HG02852 (cell line): ENCODE results near the gene SULT4A1.
"Not testable (repeated sequence)": the region's sequence is repeated elsewhere in the genome, so short reads cannot be mapped to it uniquely, and the experiment has no call there.

Source experiments
- ATAC-seq: cut with Tn5 transposase; IDR thresholded peaks from one replicate; pipeline ENCODE4 v1.9.1; 2021; ENCODE audit warnings: mild to moderate bottlenecking, moderate library complexity; ENCODE audit not compliant: unreplicated experiment

Gene SULT4A1, protein sequence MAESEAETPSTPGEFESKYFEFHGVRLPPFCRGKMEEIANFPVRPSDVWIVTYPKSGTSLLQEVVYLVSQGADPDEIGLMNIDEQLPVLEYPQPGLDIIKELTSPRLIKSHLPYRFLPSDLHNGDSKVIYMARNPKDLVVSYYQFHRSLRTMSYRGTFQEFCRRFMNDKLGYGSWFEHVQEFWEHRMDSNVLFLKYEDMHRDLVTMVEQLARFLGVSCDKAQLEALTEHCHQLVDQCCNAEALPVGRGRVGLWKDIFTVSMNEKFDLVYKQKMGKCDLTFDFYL

GRCh38 chr22:43862074-43862881 lies at the start of gene SULT4A1:
Gene SULT4A1, minus strand, starts transcription at chr22:43862513. Its CDS starts 131 bp downstream, at chr22:43862382.
- ATAC-seq: no peak

DNA sequence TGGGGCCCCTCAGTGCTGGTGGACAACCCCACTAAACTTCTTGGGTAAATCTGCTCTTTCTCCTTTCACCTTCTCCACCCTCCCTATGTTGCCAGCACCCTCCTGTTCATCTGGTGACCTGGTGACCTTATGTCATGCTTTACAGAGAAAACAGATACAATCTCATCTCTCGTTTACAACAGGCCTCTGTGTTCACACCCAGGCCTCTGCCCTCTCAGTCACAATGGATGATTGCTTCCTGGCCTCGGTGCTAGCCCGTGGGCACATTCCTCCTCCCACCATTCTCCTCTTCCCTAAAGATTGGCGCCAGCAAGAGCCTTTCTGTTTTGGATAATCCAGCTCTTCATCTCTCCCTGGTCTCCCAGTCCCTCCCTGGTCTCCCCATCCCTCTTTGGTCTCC lies 49.0 kb upstream of the SULT4A1 start:
- ATAC-seq: no peak

DNA sequence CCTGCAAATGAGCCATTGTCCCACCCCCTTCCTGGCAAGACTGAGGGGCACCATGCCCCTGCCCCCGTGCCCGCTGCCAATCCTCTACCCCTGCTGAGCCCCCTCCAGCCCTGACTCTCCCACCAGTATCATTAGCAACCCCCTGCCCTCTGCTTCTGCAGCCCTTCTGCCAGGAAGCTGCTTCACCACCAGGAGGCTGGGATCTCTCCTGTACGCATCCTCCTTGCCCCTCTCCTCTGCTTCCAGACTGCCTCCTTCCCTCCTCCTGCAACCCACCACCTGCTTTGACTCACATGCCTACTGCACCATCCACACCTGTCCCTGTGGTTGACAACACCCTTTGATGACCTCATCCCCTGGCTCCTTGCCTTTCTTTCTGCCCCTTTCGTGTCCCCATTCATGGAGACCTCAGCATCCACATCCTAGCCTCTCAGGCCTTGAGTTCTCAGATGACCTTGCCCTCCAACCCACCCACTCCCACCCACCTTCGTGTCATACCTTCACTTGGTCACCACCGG lies 47.9 kb upstream of the SULT4A1 start:
- ATAC-seq: no peak

DNA sequence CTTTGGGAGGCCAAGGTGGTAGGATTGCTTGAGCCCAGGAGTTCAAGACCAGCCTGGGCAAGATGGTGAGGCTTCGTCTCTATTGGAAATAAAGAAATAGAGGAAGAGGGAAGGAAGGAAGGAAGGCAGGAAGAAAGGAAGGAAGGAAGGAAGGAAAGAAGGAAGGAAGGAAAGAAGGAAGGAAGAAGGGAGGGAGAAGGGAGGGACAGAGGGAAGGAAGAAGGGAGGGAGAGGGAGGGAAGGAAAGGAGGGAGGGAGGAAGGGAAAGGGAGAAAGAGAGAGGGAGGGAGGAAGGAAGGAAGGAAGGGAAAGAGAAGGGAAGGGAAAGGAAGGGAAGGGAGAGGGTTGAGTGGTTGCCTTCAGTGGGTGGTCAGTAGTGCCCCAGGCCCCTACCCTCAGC lies 47.4 kb upstream of the SULT4A1 start:
- ATAC-seq: no peak

DNA sequence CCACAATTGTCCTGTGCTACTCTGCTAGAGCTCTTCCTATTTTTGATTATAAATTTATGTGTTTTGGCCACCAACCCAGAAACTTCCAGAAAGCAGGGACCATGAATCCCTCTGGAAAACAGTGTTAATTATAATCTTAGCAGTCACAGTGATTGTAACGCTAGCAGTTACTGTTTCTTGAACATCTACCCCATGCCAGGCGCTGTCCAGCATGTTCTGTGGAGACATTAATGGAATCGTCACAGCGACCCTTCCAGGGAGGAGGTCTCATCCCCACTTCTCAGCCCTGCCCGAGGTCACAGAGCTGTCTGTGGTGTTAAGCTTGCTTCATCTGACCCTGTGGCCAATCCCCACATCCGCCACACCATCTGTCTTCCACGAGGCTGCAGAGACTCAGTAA lies 43.4 kb upstream of the SULT4A1 start:
- ATAC-seq: no peak

DNA sequence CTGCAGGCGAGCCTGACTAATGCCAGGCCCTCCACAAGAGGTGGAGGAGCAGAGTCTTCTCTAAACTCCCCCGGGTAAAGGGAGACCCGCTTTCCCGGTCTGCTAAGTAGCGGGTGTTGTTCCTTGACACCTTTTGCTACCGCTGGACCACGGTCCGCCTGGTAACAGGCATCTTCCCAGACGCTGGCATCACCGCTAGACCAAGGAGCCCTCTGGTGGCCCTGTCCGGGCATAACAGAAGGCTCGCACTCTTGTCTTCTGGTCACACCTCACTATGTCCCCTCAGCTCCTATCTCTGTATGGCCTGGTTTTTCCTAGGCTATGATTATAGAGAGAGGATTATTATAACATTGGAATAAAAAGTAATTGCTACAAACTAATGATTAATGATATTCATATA lies 42.1 kb upstream of the SULT4A1 start:
- ATAC-seq: not testable (repeated sequence)

DNA sequence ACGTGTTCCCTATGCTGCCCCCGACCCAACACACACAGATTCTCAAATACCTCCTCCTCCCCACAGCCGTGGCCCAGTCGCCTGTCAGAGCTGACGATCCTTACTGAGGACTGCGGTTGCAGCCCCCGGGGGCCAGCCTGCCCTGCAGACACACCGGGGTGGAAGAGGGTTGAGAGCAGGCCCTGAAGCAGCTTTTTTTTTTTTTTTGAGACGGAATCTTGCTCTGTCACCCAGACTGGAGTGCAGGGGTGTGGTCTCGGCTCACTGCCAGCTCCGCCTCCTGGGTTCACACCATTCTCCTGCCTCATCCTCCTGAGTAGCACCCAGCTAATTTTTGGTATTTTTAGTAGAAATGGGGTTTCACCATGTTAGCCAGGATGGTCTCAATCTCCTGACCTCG lies 40.7 kb upstream of the SULT4A1 start:
- not testable (repeated sequence) for ATAC-seq

DNA sequence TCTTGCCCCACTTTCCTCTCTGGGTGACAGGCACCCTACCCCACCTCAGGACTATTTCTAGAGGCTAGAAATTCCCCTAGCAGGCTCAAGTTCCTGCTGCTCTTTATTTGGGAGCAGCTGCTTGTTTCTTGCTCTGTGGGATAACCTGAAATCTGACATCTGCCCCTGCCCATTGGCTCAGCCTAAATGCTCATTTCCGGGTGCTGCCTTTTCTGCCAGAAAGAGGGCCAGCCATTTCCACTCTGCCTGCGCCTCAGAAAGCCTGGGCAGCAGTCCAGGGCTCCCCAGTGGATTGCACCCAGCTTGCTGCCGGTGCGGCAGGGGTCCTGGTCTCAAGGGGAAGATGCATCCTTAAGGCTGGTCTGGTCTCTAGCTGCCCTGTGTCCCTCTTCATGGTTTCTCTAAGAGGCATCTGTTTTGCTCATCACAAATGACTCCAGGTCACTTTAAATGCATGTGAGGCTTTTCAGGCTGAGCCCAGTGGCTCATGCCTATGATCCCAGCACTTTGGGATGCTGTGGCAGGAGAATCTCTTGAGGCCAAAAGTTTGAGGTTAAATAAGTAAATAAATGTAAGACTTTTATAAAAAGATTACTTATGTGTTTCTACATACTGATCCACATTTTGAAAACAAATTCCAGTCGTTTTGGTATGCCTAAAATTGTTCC lies 39.8 kb upstream of the SULT4A1 start:
- ATAC-seq: no peak

DNA sequence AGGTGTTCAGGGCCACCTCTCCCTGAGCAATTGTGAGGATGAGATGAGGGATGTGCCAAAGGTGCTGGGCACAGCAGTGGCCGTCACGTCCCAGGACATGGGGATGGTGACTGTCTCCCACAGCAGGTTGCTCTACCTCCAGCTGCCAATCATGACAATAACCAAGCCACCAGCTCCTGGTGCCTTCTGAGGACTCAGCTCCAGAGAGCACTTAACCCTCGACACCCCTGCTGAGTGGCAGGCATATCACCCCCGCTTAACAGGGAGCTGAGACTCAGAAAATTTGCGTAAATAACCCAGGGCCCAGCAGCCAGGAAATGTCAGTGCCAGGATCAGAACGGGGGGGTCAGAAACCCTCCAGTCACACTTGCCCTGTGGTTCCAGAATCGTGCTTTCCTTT lies 37.9 kb upstream of the SULT4A1 start:
- no peak for ATAC-seq

GRCh38 chr22:43897751-43898261 lies 35.5 kb upstream of the SULT4A1 start:
- ATAC-seq: no peak

GRCh38 chr22:43895986-43896645 lies 33.8 kb upstream of the SULT4A1 start:
- ATAC-seq: no peak

DNA sequence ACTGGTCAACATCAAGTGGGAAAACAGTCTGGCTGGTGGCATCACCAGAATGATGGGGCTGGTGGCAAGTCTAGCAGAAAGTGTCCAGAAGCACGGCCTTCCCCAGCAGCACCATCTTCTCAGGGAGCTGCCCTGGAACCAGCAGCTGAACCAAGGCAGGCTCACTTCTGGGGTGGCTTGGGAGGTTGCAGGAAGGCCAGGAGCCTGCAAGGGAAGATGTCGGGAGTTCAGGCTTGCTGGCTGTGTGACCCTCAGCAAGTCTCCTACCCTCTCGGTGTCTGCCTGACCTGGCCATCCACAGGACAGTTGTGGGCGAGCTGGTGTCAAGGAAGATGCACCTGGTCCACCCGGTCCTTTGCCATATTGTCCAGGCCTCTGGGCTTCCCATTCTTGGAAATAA lies 31.8 kb upstream of the SULT4A1 start:
- ATAC-seq: no peak

DNA sequence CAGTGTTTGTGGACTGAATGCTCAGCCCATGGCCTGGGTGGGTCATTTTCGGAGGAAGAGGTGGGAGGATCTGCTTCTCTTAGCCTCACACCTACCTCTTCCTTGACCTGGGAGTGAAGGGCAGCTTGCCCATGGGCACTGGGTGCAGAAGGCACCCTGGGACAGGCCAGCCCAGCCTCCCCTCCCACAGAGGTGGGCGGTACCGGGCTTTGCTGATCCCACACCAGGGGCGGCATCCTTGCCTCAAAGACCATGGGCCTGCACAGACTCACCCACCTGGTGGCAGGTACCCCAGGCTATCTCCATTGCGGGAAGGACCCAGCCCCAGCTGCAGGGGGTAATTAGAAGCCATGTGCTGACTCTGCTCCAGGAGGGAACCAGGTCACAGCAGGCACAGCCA lies 31.0 kb upstream of the SULT4A1 start:
- no peak for ATAC-seq

- no peak for ATAC-seq
These were observed 30.0 kb upstream of the SULT4A1 start for GRCh38 chr22:43892183-43892894.

DNA sequence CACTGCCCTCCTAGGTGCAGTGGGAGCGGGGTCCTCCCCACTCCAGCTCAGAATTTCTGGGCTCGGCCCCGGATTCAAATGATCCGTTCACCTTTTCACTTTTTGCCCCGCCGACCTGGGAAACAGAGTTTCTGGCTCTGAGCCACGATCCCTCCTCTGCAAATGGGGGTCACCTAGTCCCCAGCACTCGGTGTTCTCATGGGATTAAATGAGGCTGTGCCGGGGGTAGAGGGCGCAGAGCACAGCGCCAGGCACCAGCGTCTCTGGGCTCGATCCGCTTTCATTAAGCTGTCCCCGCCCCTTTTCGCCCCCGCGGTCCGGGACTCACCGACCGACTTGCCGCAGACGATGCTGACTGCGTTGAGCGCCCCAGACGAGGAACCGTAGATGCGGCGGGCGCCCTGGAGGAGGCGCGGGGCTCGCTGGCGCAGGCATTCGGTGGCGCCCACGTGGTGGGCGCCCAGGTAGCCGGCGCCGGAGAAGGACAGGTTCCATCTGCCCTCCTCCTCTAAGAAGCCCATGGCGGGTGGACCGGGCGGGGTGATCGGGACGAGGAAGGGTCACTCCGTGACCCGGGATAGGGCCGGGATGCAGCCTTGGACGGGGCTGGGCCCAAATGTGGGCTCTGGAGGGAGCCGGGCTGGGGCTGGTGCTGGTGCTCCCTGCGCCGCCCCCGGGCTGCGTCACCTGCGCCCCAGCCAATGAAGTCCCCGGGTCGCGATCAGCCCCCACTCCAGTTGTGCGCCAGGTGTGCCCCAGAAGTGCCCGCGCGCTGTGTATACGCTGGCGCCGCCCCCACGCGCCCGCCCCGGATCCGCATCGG lies 29.3 kb upstream of the SULT4A1 start, which contains the start of gene PNPLA5:
Gene PNPLA5, minus strand, starts transcription at position 654 of the 823 bp plus-strand sequence. Its CDS starts 133 bp downstream, at position 521.
- no peak for ATAC-seq

GRCh38 chr22:43890901-43891331 lies 28.6 kb upstream of the SULT4A1 start:
- ATAC-seq: no peak

DNA sequence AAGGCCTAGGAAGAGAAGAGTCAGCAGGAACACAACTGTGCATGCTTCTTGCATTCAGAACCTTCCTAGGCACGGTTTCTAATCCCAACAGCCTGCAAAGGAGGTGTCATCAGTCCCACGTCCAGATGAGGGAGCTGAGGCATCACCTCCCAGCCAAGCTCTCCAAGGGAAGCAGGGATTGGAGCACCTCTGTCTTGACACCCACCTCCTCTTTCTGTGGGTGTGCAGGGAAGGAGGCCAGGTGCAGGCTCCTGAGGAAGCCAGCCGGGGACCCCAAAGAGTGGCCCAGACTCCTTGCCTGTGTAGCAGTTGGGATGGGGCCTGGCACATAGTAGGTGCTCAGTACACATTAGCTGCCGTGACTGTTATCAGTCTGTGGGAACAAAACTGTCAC lies 27.5 kb upstream of the SULT4A1 start:
- no peak for ATAC-seq

- ATAC-seq: no peak
These were observed 27.0 kb upstream of the SULT4A1 start for GRCh38 chr22:43889201-43889859.

DNA sequence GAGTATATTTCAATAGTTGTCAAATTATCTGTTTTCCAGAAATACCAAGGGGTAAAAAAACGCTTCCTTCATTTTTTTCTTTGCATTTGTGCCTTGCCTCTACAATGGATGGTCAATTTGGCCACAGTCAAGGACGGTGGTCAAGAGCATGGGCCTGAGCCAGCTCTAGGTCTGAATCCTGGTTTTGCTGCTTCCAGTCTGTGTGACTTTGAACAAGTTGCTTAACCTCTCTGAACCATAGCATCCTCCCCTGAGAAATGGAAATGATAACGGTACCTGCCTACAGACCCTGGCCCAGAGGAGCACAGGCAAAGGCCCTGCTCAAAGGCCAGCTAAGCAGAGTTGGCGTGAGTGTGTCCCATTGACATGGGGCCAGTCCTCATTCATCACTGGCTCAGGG lies 26.4 kb upstream of the SULT4A1 start:
- no peak for ATAC-seq
